CD4-positive, alpha-beta T cell treated with Interleukin-1 beta for 1 hour (primary cell): ENCODE results near the gene CGB5.
"Not testable (repeated sequence)": the region's sequence is repeated elsewhere in the genome, so short reads cannot be mapped to it uniquely, and the experiment has no call there.

Source experiments
- DNase-seq, 2 donors: peaks; one replicate each; pipeline ENCODE4 v3.0.0-alpha.2; 2020 to 2022

The CGB5 gene

DNA sequence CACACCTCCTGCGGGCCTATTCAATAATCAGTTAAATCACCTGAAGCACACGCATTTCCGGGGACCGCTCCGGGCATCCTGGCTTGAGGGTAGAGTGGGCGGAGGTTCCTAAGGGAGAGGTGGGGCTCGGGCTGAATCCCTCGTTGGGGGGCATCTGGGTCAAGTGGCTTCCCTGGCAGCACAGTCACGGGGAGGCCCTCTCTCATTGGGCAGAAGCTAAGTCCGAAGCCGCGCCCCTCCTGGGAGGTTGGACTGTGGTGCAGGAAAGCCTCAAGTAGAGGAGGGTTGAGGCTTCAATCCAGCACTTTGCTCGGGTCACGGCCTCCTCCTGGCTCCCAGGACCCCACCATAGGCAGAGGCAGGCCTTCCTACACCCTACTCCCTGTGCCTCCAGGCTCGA lies at the start of gene CGB5:
CGB5 (plus strand) TSS at position 301 of the 400 bp plus-strand sequence. CDS start 362 bp downstream, outside the sequence.
- not testable (repeated sequence) for DNase-seq

- DNase-seq = no peak
Measured at GRCh38 chr19:48994035-48994386, 49.6 kb upstream of the CGB5 start.

- DNase-seq = peak; percentile 38 to 51
Measured at GRCh38 chr19:48997972-48998371, 45.7 kb upstream of the CGB5 start.

DNA sequence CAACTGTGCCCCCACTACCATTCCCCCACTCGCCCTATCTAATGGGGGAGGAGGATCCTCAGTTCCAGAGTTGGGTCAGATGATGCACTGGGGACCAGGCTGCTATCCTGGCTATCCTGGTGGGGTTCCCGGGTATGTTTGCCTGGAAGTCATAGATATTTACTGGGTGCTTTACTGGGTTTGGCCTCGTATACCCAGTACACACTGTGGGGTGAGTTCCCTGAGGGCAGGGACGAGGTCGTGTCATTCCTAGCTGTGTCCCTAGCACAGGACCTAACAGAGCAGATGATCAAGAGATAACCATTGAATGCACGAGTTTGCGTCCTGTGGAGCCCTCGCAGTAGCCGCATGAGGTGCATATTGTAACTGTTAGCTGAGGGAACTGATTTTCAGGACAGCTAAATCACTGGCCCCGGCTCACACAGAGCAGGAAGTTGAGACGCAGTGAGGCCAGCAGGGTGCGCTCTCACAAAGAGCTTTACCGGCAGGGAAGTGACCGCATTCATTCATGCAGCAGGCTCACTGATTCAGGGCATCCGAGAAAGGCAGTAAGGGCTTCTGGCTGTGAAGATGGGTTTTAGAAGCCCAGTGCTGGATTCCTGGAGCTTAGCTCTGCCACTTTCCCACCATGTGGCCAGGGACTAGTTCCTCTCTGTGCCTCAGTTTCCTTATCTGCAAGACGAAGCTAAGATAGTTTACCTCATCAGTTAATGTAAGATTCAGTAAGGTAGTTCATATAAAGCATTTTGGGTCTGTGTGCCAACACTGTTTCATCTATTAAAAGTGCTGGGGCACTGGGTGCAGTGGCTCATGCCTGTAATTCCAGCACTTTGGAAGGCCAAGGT lies 43.9 kb upstream of the CGB5 start:
- DNase-seq = peak; percentile 63 to 77

DNA sequence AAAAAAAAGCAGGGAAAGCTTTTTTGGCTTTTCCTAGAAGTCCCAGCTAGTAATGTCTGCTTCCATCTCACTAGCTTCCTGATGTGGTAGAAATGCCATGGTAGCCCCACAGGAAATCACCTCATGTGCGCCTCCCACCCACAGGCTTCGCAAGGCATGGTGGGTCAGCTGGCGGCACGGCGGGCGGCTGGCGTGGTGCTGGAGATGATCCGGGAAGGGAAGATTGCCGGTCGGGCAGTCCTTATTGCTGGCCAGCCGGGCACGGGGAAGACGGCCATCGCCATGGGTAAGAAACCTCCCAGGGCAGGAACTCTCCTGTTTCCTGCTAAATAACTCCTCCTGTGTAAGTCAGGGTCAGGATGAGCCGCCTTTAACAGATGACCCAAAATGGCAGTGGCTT lies 39.5 kb upstream of the CGB5 start:
- DNase-seq = no peak

- DNase-seq = no peak
Measured at GRCh38 chr19:49004964-49005614, 38.6 kb upstream of the CGB5 start.

DNA sequence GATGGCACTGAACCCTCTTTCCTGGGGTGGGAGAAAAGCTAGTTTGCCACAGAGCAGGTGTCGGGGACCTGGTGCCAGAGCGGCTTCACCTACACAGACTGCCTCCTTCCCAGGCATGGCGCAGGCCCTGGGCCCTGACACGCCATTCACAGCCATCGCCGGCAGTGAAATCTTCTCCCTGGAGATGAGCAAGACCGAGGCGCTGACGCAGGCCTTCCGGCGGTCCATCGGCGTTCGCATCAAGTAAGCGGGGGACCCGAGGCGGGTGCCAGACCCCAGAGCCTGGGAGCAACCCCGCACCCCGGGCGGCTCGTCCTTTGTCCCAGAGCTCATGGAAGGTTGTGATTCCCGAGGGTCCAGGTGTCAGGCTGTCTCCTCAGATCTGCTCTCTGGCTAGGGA lies 36.7 kb upstream of the CGB5 start:
- DNase-seq = no peak

GRCh38 chr19:49009828-49010227 lies 33.8 kb upstream of the CGB5 start:
- DNase-seq = no peak

GRCh38 chr19:49010453-49010852 lies 33.2 kb upstream of the CGB5 start:
- DNase-seq = no peak

DNA sequence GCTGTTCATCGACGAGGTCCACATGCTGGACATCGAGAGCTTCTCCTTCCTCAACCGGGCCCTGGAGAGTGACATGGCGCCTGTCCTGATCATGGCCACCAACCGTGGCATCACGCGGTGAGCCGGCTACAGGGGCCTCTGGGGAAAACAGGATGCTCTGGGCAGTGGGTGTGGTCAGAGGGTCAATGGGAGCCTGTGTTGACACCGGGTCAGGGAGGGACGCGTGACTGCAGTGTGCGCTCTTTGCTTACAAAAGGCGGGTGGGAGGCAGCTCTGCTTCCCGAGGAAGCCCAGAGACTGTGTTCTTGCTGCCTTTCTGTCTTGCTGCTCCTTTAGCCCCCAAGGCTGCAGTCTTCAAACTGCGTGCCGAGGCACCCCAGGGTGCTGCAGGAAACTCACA lies 32.5 kb upstream of the CGB5 start:
- no peak for DNase-seq

DNA sequence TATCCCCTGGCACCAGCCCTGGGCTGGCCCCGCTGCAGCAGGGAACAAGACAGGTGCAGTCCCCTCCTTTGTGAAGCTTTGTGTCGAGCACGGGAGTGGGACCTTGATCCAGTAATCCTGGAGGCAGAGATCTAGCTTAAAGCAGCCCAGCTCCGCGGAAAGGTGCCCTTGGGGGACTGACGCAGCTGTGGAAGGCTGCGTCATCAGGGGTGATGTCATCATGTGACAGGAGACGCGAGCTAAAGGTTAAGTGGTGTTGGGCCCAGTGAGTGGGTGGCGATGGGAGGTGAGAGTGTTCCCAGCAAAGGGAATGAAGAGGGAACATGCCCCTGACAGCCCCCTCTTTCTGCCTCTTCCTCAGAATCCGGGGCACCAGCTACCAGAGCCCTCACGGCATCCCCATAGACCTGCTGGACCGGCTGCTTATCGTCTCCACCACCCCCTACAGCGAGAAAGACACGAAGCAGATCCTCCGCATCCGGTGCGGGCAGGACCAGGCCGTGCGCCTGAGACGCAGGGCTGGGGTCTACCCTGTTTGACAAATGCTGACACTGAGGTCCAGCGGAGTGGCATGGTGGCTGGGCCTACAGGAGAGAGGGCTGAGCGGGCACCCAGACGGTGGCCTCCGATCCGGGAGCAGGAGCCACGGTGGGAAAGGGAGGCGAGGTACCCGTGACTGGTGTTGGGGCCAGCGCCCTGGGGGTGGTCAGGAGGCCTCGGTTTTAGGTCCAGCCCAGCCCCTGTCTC lies 29.4 kb upstream of the CGB5 start:
- DNase-seq = no peak

DNA sequence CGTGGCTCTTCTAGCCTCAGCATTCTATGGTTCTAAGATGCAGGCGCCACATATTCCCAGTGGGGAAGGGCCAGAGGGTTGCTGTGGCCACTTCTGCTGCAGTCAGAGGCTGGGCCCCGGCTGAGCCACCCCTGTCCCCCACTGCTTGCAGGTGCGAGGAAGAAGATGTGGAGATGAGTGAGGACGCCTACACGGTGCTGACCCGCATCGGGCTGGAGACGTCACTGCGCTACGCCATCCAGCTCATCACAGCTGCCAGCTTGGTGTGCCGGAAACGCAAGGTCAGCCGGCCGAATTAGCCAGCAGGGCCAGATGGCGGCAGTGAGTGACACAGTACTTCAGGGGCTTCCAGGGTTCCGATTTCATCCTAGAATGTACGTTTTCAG lies 28.8 kb upstream of the CGB5 start:
- DNase-seq = no peak

DNA sequence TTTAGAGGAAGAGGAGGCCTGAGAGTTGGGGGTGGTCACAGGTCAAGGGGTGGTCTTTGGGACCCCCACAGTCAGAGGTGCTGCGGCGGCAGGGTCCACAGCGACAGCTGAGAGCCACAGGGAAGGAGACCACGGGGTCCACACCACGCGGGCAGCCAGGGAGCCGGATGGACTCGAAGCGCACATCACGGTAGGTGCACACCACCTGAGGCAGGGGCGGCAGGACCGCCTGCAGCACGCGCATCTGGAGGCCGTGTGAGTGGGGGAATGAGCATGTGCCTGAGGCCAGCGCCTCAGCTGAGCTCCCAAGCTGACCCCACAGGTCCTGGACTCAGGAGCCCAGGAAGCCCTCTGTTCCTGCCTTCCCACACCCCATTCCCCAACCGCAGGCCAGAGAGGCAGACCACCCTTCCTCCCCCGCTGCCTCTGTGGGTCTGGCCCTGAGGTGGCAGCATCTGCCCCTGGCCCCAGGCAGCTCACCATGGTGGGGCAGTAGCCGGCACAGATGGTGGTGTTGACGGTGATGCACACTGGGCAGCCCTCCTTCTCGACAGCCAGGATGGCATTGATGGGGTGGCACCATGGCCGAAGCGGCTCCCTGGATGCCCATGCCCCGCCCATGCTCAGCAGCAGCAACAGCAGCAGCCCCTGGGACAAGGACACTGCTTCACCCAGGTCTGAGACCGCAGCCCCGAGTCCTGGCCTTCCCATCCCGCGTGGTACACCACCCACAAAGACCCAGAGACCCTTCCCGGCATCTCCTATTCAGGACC lies 27.4 kb upstream of the CGB5 start:
- DNase-seq = no peak

DNA sequence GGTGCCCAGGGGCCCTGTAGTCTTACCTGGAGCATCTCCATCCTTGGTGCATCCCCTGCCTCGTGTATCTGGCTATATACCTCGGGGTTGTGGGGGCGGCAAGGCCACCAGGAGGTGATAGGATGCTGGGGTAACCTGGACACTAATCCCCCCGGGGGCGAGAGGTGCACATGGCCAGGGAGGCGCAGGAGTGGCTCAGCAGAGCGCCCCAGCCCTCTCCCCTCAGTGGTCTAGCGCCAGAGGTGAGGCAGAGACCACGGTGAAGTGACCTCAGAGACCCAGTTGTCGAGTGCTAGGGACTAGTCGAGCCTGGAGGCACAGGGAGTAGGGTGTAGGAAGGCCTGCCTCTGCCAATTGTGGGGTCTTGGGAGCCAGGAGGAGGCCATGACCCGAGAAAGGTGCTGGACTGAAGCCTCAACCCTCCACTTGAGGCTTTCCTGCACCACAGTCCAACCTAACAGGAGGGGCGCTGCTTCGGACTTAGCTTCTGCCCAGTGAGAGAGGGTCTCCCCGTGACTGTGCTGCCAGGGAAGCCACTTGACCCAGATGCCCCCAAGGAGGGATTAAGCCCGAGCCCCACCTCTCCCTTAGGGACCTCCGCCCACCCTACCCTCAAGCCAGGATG lies 26.5 kb upstream of the CGB5 start, which contains the start of gene LHB:
LHB (minus strand) TSS at position 51 of the 625 bp plus-strand sequence; CDS start at position 41, 10 bp downstream.
- no peak for DNase-seq

GRCh38 chr19:49017666-49018351 lies 25.8 kb upstream of the CGB5 start:
- DNase-seq = peak; percentile 70 to 74

DNA sequence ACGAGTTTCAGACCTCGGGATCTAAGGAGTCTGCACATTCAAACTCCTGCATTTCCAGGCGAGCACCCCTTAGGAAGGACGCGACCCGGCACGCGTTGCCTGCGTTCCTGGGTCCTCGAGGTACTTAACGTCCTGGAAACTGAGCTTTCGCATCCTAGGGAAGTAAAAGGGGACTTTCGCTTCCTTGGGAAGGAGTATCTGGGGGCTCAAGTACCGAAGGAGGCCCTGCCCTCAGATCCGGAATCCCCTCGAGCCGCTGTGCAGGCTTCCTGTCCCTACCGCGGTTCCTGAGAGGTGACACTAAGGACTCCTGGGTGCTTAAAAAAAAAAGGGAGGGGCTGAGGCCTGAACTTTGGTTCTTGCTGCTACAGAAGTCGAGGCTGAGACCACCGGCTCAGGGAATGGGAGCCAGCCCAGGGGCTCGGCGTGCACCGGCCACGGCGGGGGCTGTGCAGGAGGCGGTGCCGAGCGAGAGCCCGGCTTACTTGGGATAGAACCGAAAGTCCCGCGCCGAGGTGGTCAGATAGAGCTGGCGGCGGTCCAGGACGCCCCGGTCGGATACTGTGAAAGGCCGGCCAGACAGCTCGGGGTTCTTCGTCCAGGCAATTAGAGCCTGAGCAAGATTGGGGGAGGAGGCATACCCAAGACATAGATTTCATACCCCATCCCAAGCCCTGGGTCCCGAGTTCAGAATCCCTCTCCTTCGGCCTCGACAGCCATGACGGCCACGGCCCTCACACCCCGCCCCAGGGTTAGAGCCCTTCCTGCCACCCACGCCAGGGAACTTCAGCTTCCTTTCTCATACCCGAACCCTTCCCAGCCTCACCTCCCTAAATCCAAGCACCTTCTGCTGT lies 25.0 kb upstream of the CGB5 start:
- peak in 1 of 2 donors; percentile 21 for DNase-seq

DNA sequence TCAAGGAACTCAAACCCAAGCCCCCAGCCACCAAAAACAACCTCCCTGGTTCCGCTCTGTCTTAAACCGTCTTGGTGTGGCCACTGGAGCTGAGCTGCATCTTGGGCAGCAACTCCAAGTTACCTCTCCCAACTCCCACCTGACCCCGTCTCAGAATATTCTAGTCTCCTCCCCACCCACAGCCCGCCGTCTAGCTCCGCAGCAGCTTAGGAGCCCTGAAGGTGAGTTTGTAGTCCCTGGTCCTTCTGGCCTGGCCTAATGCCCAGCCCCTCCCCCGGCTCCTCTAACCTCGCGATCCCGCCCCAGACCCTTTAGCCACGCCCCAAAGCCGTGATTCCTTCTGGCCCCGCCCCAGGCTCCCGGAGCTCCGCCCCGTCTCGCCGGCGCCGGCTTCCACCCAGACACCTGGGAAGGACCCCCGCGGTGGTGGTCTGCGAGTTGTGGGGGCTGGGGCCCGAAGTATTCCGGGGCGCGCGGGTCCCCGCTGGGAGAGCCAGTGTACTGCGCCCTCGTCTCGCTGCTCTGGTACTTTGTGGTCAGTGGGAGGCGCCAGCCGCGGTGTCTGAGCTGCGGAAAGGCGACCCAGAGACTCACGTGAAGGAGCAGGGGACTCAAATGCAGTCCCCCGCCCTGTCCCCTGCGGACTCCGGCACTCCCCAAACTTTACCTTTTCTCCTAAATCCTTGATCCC lies 24.3 kb upstream of the CGB5 start:
- DNase-seq = peak; percentile 70

DNA sequence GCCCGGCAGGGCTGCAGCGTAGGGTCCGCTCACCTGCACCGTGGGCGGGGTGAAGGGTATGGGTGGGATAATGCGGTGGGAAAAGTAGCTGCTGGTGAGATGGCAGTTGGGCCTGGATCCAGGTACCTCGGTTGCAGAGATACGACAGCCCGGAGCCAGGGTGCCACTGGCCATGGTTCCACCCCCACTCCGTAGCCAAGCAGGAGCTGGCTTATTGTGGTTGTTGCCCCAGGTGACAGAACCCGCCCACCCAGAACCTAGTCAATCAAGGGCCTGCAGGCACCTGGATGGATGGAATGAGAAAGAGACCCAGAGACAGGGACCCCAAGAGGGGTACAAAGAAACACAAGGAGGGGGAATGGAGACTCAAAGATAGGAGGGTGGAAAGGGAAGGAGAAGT lies 23.3 kb upstream of the CGB5 start:
- DNase-seq = no peak

GRCh38 chr19:49020931-49021895 lies 22.4 kb upstream of the CGB5 start:
- no peak for DNase-seq
